Measurements from ENCODE around the gene DDX46.

DNA sequence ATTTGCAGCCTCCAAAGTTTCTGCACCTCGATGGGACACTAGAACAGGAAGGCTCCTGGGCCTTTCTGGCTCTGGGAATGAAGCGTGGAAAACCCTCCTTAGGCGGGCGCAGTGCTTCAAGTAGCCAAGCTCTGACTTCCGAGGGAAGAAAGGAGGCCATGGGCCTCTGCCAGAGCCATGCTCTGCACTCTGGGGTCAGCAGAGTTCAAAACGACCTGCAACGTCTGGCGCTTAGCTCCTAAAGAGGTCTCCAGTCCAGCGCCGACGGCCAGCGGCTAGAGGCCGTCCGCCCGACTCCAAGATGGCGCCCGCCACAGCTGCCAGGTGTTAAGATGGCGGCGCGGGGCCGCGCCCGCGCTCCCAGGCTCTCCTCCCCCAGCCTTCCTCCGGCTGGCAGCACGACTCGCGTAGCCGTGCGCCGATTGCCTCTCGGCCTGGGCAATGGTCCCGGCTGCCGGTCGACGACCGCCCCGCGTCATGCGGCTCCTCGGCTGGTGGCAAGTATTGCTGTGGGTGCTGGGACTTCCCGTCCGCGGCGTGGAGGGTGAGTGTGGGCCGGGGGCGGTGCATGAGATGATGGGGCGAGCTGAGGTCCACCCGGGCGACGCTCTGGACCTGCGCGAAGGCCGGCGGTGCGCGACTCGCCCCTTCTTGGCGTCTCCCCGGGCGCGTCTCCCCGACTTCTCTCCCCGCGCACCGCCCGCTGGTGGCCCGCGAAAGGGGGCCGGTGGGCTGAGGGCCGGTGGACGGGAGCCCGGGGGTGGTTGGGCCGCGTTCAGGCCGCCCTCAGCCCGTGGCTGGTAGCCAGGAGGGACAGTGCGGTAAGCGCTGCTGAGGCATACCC is 115.6 kb downstream of the DDX46 start, which contains the start of gene TXNDC15:
- TF ChIP-seq, protein P1, sequence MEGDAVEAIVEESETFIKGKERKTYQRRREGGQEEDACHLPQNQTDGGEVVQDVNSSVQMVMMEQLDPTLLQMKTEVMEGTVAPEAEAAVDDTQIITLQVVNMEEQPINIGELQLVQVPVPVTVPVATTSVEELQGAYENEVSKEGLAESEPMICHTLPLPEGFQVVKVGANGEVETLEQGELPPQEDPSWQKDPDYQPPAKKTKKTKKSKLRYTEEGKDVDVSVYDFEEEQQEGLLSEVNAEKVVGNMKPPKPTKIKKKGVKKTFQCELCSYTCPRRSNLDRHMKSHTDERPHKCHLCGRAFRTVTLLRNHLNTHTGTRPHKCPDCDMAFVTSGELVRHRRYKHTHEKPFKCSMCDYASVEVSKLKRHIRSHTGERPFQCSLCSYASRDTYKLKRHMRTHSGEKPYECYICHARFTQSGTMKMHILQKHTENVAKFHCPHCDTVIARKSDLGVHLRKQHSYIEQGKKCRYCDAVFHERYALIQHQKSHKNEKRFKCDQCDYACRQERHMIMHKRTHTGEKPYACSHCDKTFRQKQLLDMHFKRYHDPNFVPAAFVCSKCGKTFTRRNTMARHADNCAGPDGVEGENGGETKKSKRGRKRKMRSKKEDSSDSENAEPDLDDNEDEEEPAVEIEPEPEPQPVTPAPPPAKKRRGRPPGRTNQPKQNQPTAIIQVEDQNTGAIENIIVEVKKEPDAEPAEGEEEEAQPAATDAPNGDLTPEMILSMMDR (IDR thresholded peaks at IDR 0.05): no peak
- no peak for TF ChIP-seq EZH2 (IDR thresholded peaks at IDR 0.05; ENCODE audit: borderline replicate concordance, insufficient read depth, low read depth, low read length, poor library complexity, severe bottlenecking)
